HepG2 (cell line): ENCODE data around the gene COL25A1.

Experiments
- HNRNPH1 ChIP-seq: fragments of 200-400 bp; formaldehyde crosslinking; optimal IDR thresholded peaks from 2 replicates; pipeline ENCODE3; 2017; ENCODE audit warnings: mild to moderate bottlenecking, low read depth, low read length
- PHF20 ChIP-seq: sonication (generic); formaldehyde crosslinking; IDR thresholded peaks from 2 replicates; pipeline ENCODE4 v1.5.0; 2020; ENCODE audit warnings: mild to moderate bottlenecking, missing genetic modification reagents
- RFX5 ChIP-seq: IDR thresholded peaks from 2 replicates; pipeline ENCODE4 v1.6.1; 2011; ENCODE audit warnings: low read depth, low read length, improper control_type of control experiment
- ZNF101 ChIP-seq: sonication (generic); formaldehyde crosslinking; IDR thresholded peaks from 2 replicates; pipeline ENCODE4 v1.4.0; 2020; ENCODE audit warnings: mild to moderate bottlenecking, low read depth, missing genetic modification reagents, borderline replicate concordance
- TF ChIP-seq, protein P1 (sequence below): sonication (generic); formaldehyde crosslinking; IDR thresholded peaks from 2 replicates; pipeline ENCODE4 v1.5.0; 2020; ENCODE audit warnings: missing genetic modification reagents, mild to moderate bottlenecking, borderline replicate concordance

DNA sequence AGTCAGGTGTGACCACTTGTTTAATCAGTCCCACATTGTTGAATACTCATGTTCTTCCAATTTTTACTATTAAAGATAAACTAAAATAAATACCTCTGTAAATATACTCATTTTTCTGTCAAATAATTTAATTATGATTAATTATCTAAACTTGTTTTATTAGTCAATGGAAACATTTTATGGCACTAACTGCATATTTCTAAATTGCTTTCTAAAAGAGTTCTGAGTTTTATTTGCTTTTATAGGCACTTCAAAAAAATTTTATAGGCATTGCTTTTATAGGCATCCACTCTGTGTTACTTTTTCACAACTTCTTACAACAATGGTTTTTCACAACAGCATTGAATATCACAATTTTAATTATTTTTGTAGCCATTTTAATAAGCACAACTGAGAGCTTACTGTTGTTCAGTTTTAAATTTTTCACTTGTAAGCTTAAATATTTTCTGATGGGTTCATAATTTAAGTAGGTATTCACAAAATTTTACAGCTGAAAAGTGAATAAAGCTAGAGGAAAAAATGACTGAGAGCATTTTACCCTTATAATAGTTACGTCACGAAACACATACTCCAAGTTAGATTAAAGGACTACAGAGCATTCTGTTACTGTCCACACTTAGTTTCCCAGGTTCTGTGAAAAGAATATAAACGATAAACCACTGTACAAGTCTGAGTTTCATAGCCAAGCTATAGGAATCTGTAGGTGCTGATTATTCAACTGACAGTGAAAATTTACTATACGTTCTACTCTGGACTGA is 398.8 kb downstream of the COL25A1 start:
- TF ChIP-seq HNRNPH1 = no peak
- TF ChIP-seq ZNF101 (CRISPR knock-in tag) = no peak
- TF ChIP-seq RFX5 = no peak
- TF ChIP-seq PHF20 (CRISPR knock-in tag) = no peak
- TF ChIP-seq, protein P1, sequence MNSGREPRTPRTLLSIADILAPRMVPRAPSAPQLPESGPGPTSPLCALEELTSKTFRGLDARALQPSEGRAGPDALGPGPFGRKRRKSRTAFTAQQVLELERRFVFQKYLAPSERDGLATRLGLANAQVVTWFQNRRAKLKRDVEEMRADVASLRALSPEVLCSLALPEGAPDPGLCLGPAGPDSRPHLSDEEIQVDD (CRISPR knock-in tag) = no peak
